IMR-90 (cell line): ENCODE measurements around the gene PPP1R12C. TPM values are rescaled to one million over a fixed set of nuclear protein-coding genes. Genes with fewer than 3 reads are reported as not detected.

ENCODE experiments used
- ATAC-seq: fragments of 200-7000 bp; cut with Tn5 transposase; 2 replicates; pipeline ENCODE4 v1.9.1; 2020; ENCODE audit warnings: low read depth, mild to moderate bottlenecking, moderate library complexity
- BruUV-seq: library from RNA; stranded (reverse); fragments of 400-500 nt; replicated peaks from 2 replicates; lab custom pipeline; 2021; lab: Mats Ljungman, UMichigan
- CTCF ChIA-PET: fragments of 300-600 bp; formaldehyde crosslinking; extraction: SDS; loops from one replicate; lab custom pipeline; 2021; ENCODE audit warnings: antibody characterized with exemption; lab: Yijun Ruan, JAX
- POLR2A ChIA-PET: fragments of 300-600 bp; sonication (Branson Sonifier 250); formaldehyde crosslinking; loops from one replicate; lab custom pipeline; 2022; ENCODE audit warnings: antibody characterized with exemption; ENCODE audit not compliant: unreplicated experiment; lab: Charles Lee
- DNase-seq: peaks from one replicate; pipeline ENCODE4 v3.0.0; 2013
- H2AFZ ChIP-seq: replicated peaks from 2 replicates; pipeline ENCODE3; 2013; ENCODE audit warnings: low read length, mild to moderate bottlenecking; ENCODE audit not compliant: poor library complexity
- H2AK5ac ChIP-seq: 2 replicates; pipeline ENCODE4 v1.6.1; 2013; ENCODE audit warnings: low read depth, low read length, inconsistent platforms
- H2AK9ac ChIP-seq: replicated peaks from 2 replicates; pipeline ENCODE3; 2013; ENCODE audit warnings: mild to moderate bottlenecking, low read depth, low read length, moderate library complexity; ENCODE audit not compliant: poor library complexity
- H2BK120ac ChIP-seq: 2 replicates; pipeline ENCODE4 v1.6.1; 2013; ENCODE audit warnings: low read depth, low read length, inconsistent platforms
- H2BK15ac ChIP-seq: 3 replicates; pipeline ENCODE4 v1.6.1; 2013; ENCODE audit warnings: low read depth, low read length, inconsistent platforms
- H2BK20ac ChIP-seq: 2 replicates; pipeline ENCODE4 v1.6.1; 2013; ENCODE audit warnings: low read depth, mild to moderate bottlenecking, inconsistent platforms, low read length, moderate library complexity
- H2BK5ac ChIP-seq: 2 replicates; pipeline ENCODE4 v1.6.1; 2013; ENCODE audit warnings: mild to moderate bottlenecking, low read depth, low read length, inconsistent platforms; ENCODE audit not compliant: poor library complexity, severe bottlenecking
- H3K14ac ChIP-seq: replicated peaks from 2 replicates; pipeline ENCODE4 v1.6.1; 2013; ENCODE audit warnings: low read depth, low read length, inconsistent platforms
- H3K18ac ChIP-seq: 2 replicates; pipeline ENCODE4 v1.6.1; 2013; ENCODE audit warnings: low read depth, low read length, control low read depth
- H3K23ac ChIP-seq: 2 replicates; pipeline ENCODE4 v1.6.1; 2013; ENCODE audit warnings: low read depth, low read length, inconsistent platforms
- H3K27ac ChIP-seq: 2 replicates; pipeline ENCODE4 v1.5.1; 2013; ENCODE audit warnings: mild to moderate bottlenecking, control low read depth, low read length; ENCODE audit not compliant: insufficient read depth
- H3K27me3 ChIP-seq: 2 replicates; pipeline ENCODE4 v1.6.1; 2013; ENCODE audit warnings: low read length; ENCODE audit not compliant: control insufficient read depth, insufficient read depth
- H3K36me3 ChIP-seq: 2 replicates; pipeline ENCODE4 v1.6.1; 2013; ENCODE audit warnings: low read length, mixed read lengths; ENCODE audit not compliant: control insufficient read depth, insufficient read depth
- H3K4ac ChIP-seq: 2 replicates; pipeline ENCODE4 v1.6.1; 2013; ENCODE audit warnings: low read depth, low read length, inconsistent platforms
- H3K4me1 ChIP-seq: 2 replicates; pipeline ENCODE4 v1.6.1; 2013; ENCODE audit warnings: low read length, mixed read lengths; ENCODE audit not compliant: control insufficient read depth, insufficient read depth
- H3K4me2 ChIP-seq: 2 replicates; pipeline ENCODE4 v1.6.1; 2013; ENCODE audit warnings: low read depth, mild to moderate bottlenecking, control low read depth, low read length, moderate library complexity
- H3K4me3 ChIP-seq: 2 replicates; pipeline ENCODE4 v1.5.1; 2013; ENCODE audit warnings: low read depth, mild to moderate bottlenecking, control low read depth, low read length, moderate library complexity; ENCODE audit not compliant: insufficient read depth
- H3K56ac ChIP-seq: 2 replicates; pipeline ENCODE4 v1.6.1; 2013; ENCODE audit warnings: low read length, inconsistent platforms; ENCODE audit not compliant: insufficient read depth; ENCODE audit errors: extremely low read depth
- H3K79me1 ChIP-seq, 2 experiments: 2 replicates each; pipeline ENCODE4 v1.6.1; 2013; ENCODE audit warnings: low read length in 2 of 2, inconsistent platforms in 1 of 2, low read depth in 1 of 2
- H3K9ac ChIP-seq: 2 replicates; pipeline ENCODE4 v1.6.1; 2013; ENCODE audit warnings: low read depth, low read length, control low read depth
- H3K9me1 ChIP-seq: 2 replicates; pipeline ENCODE4 v1.6.1; 2013; ENCODE audit warnings: low read length, inconsistent platforms; ENCODE audit not compliant: insufficient read depth
- H3K9me3 ChIP-seq: 2 replicates; pipeline ENCODE4 v1.6.1; 2013; ENCODE audit warnings: low read length; ENCODE audit not compliant: control insufficient read depth, insufficient read depth
- H4K20me1 ChIP-seq: 2 replicates; pipeline ENCODE4 v1.6.1; 2013; ENCODE audit warnings: low read length, inconsistent platforms; ENCODE audit not compliant: insufficient read depth
- H4K5ac ChIP-seq: 2 replicates; pipeline ENCODE4 v1.6.1; 2013; ENCODE audit warnings: mild to moderate bottlenecking, low read depth, low read length, control low read depth
- H4K8ac ChIP-seq, 2 experiments: 2 replicates each; pipeline ENCODE4 v1.6.1; 2013; ENCODE audit warnings: low read depth in 2 of 2, low read length in 2 of 2, control low read depth in 1 of 2, inconsistent platforms in 1 of 2
- H4K91ac ChIP-seq: 2 replicates; pipeline ENCODE4 v1.6.1; 2013; ENCODE audit warnings: low read depth, low read length, inconsistent platforms; ENCODE audit not compliant: insufficient read depth
- CHD1 ChIP-seq: IDR thresholded peaks from 2 replicates; pipeline ENCODE4 v1.6.1; 2012; ENCODE audit warnings: low read depth, low read length, improper control_type of control experiment
- FOS ChIP-seq: fragments of 150-350 bp; IDR thresholded peaks from 2 replicates; pipeline ENCODE4 v1.6.1; 2016; ENCODE audit warnings: low read depth, low read length
- MAZ ChIP-seq: IDR thresholded peaks from 2 replicates; pipeline ENCODE4 v1.6.1; 2012; ENCODE audit warnings: low read depth, mild to moderate bottlenecking, low read length, improper control_type of control experiment, moderate library complexity, borderline replicate concordance
- MXI1 ChIP-seq: IDR thresholded peaks from 2 replicates; pipeline ENCODE4 v1.6.1; 2012; ENCODE audit warnings: low read depth, mild to moderate bottlenecking, low read length, moderate library complexity, borderline replicate concordance
- POLR2A ChIP-seq: IDR thresholded peaks from 2 replicates; pipeline ENCODE4 v1.6.1; 2012; ENCODE audit warnings: mild to moderate bottlenecking, low read depth, low read length
- RAD21 ChIP-seq: IDR thresholded peaks from 2 replicates; pipeline ENCODE4 v1.6.1; 2012; ENCODE audit warnings: low read length, improper control_type of control experiment
- RCOR1 ChIP-seq: IDR thresholded peaks from 2 replicates; pipeline ENCODE4 v1.6.1; 2012; ENCODE audit warnings: mild to moderate bottlenecking, low read length, improper control_type of control experiment; ENCODE audit not compliant: insufficient replicate concordance
- USF2 ChIP-seq: fragments of 150-350 bp; IDR thresholded peaks from 2 replicates; pipeline ENCODE4 v1.6.1; 2017; ENCODE audit warnings: mild to moderate bottlenecking, antibody characterized with exemption, low read length, low read depth
- WGBS, 2 experiments: methylation state at CpG; one replicate each; pipeline versions ENCODE4 v1.1.5 to v1.1.7; 2013; ENCODE audit warnings: missing lambda C conversion rate in 2 of 2; ENCODE audit not compliant: insufficient read length in 1 of 2; ENCODE audit errors: extremely low coverage in 2 of 2; 5-methylcytosine and 5-hydroxymethylcytosine counted together
- dilution Hi-C: fragments of 300-500 bp; cut with HindIII; formaldehyde crosslinking; loops from one replicate; pipeline ENCODE4 v1.14.3; 2018; ENCODE audit warnings: low sequenced_read_pairs; ENCODE audit not compliant: unreplicated experiment
- in situ Hi-C: fragments of 300-500 bp; cut with MboI; formaldehyde crosslinking; loops from 3 replicates; pipeline ENCODE4 v1.14.3; 2019; ENCODE audit warnings: low sequenced_read_pairs, inconsistent platforms, mixed read lengths
- intact Hi-C: fragments of 100-400 bp; cut with micrococcal nuclease; formaldehyde crosslinking; loops from 2 replicates; pipeline ENCODE4 v1.10.0; 2022
- polyA plus RNA-seq, 3 experiments: library from polyadenylated mRNA; depleted of rRNA; stranded (reverse); fragments of >200 nt; gene quantifications; 2 replicates each; pipeline ENCODE4 v1.2.3, GENCODE V29; 2012; ENCODE audit warnings: low replicate concordance in 1 of 3
- total RNA-seq: library from RNA; depleted of rRNA; stranded (reverse); fragments of >200 nt; gene quantifications from 2 replicates; pipeline ENCODE4 v1.2.3, GENCODE V29; 2012

The PPP1R12C gene
- total and polyA plus RNA-seq, 2 of the 4 experiments (the other 2 are of a cell fraction) = 21.5 to 81.4 TPM

DNA sequence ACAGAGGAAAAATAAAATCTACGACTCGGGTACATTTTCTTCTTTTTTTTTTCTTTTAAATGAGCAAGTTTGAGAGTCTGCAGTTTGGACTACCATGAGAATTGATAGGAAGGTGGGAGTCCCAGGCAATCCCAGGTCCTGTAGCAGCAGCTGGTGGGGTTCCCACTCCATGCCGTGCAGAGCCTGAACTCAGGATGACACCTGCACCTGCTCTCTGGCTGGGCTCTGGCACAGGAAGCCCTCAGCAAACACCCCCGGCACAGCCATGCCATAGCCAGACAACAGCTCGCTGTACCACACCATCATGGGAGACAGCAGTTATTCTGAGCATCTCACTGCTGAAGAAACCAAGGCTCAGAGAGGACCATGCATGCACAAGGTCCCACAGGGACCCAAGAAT, 73.2 kb downstream of the PPP1R12C start:
- Histone ChIP-seq H3K9me3 (no peaks in the 10 kb centered on the region), H4K8ac (no peak overlapping the region), H3K18ac (no peak overlapping the region), H2BK20ac (no peak overlapping the region), H3K14ac (no peak overlapping the region), H3K23ac (no peak overlapping the region), H3K36me3 (peaks cover 32% of the 10 kb centered on the region), H2BK120ac (no peak overlapping the region), H3K27me3 (no peaks in the 10 kb centered on the region), H2AK9ac (no peak overlapping the region), H3K9me1 (peaks cover 4% of the 10 kb centered on the region; the same call in 1 of the 2 replicates), H3K4me1 (no peaks in the 10 kb centered on the region), H3K4me2 (no peak overlapping the region), H3K27ac (no peak overlapping the region), H2AFZ (no peak overlapping the region), H2BK5ac (no peak overlapping the region), H3K56ac (no peak overlapping the region), H2BK15ac (no peak overlapping the region), H4K5ac (no peak overlapping the region), H4K20me1 (no peaks in the 10 kb centered on the region), H4K91ac (no peak overlapping the region), H3K79me1 (no peaks in the 10 kb centered on the region), H2AK5ac (no peak overlapping the region), H3K9ac (no peak overlapping the region), H3K4me3 (no peak overlapping the region), H3K4ac (no peak overlapping the region)
- in situ Hi-C loops = no loop called here
- 91% methylated on average over 5 of the region's 5 CpGs; no CpG with 5 or more reads in 1 of the 2 experiments for WGBS, 2 experiments
- dilution Hi-C loops = no loop called here
- CTCF ChIA-PET = no interaction called here
- DNase-seq = no peak
- no peak for TF ChIP-seq CHD1
- TF ChIP-seq MXI1 = no peak
- no peak for TF ChIP-seq FOS
- TF ChIP-seq POLR2A = no peak
- TF ChIP-seq RAD21 = no peak
- TF ChIP-seq RCOR1 = no peak
- no peak for TF ChIP-seq USF2
- TF ChIP-seq MAZ = no peak
- no TSS peak for BruUV-seq
- intact Hi-C loops = no loop called here
- no peak for ATAC-seq
- POLR2A ChIA-PET = no interaction called here
